GM21360 (cell line): ENCODE data around the gene FBXL5.

Source experiments
- ATAC-seq: cut with Tn5 transposase; IDR thresholded peaks from one replicate; pipeline ENCODE4 v1.9.1; 2021; ENCODE audit warnings: mild to moderate bottlenecking, moderate library complexity; ENCODE audit not compliant: unreplicated experiment

Gene FBXL5

DNA sequence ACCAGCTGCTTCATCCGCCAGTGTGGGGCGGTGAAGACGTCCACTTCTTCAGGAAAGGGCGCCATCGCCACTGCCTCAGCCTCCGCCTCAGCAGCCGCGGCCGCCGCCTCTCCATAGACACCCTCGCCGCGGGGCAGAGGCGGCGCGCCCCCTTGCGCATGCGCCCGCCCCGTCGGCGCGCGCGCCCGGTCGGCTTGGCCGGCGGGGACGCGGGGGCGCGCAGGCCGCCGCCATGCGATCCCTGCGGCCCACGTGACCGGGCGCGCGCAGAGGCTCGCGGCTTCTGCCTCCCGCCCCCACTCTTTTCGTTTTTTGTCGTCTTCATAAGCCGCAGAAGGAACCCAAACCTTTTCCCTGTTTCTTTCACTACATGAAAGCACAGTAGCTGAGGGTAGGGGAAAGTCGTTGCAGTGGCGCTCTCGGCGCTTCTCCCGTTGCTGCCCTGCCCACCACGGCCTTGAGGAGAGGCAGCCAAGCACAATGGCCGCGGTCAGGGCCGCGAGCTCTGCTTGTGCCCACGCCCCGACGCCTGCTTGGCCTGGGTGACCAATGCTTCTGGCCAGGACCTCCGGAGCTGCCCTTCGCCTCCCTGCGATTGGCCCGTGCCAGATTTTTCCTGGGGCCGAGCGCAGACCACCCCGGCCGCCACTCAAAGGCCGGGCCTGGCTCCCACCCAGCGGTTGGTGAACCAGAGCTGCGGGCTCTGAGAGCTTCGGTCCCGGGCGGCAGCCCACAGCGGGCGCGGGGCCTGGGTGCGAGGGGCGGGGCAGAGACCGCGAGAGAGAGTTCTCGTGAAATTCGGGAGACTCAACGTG, at the start of gene FBXL5:
TSS of gene FBXL5 (minus strand) at position 135 of the 815 bp plus-strand sequence. CDS start at position 65, 70 bp downstream.
- ATAC-seq: peak; percentile 53

GRCh38 chr4:15704129-15704528, 49.0 kb upstream of the FBXL5 start:
- no peak for ATAC-seq

GRCh38 chr4:15703439-15703838, 48.3 kb upstream of the FBXL5 start:
- ATAC-seq: no peak

DNA sequence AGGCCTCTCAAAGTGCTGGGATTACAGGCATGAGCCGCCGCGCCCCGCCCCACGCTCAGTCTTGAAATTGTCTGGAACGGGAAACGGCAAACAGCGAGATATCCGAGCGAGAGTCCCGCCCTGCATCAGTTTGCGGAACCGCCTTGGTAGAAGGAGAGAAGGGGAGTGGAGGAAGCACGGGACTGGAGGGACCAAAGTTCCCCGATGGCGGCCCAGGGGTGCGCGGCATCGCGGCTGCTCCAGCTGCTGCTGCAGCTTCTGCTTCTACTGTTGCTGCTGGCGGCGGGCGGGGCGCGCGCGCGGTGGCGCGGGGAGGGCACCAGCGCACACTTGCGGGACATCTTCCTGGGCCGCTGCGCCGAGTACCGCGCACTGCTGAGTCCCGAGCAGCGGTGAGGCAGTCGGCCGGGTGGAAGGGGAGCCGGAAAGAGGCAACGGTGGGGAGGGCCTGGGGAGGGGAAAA, 47.8 kb upstream of the FBXL5 start, which contains the start of gene BST1:
TSS of gene BST1 (plus strand) at position 125 of the 463 bp plus-strand sequence. CDS start at position 205, 80 bp downstream.
- ATAC-seq: peak; percentile 64

DNA sequence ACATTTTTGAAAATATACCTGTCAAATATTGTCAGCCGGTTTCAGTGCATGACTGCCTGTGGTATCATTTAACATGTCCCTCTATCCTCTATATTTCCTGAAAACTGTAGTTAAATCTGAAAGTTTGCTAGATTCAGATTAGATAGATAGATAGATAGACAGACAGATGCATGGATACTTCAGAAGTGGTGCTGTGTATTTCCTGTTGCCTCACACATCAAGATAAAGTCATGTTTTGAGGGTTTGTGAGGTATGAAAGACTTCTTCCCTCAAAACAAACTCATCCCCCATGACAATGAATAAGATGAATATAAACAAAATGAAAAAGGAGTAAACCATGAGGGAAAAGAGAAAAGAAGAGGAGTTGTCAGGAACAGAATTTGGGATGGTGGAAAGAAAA, 41.7 kb upstream of the FBXL5 start:
- no peak for ATAC-seq

- ATAC-seq: no peak
Observed at GRCh38 chr4:15695729-15696128, 40.6 kb upstream of the FBXL5 start.

DNA sequence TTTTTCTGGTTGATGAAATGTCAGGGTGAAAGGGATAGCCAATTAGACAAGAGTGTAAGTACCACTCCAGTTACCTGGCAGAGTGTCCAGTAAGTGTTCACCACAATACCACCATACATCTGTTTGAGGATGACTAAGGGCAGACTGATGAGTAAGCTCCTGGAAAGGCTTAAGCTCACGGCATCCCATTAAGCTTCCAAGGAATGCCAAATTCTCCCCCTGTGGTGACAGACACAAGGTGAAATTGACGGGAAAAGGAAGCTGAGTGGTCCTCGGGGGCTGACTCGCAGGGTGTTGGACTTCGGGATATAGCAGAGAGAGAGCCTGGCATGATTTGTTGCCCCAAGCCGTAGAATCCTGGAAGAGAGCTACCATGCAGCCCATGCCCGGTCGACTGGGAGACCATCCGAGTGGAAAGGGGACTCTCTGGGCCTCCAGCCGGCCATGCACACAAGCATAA, 40.1 kb upstream of the FBXL5 start:
- no peak for ATAC-seq

GRCh38 chr4:15694431-15694830, 39.3 kb upstream of the FBXL5 start:
- ATAC-seq: no peak

- no peak for ATAC-seq
Observed at GRCh38 chr4:15692602-15693001, 37.4 kb upstream of the FBXL5 start.

DNA sequence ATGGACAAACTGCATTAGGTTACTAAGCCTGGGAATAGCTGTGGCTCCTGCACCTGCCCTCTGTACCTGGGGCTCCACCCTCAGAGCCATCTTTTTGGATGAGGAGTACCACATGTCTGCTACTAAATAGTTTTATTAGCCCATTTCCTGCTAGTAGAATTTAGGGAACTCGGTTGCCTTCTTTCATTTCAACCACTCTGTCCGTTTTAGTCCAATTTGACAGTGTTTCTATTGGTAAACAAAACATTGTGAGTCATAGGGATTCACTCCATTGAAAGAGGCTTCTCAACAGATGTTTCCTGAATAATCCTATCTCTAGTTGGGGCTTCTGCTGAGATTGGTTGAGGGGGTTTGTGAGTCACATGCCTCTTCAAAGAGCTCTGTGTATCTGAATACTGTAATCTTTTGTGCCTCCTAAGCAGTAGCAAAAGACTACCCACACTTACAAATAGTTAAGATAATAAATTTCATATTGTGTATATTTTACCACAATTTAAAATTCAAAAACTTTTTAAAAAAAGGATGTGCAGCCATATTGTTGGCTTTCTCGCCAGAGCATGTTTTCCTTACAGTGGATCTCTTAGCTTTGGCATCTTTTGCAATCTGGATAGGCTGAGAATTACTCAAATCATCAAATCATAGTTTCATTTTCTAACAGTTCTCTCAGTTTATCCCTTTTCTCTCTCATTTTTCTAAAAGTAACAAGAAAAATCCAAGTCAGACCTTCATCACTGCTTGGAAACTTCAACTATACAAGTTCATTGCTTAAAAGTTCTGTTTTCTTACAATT, 36.4 kb upstream of the FBXL5 start:
- ATAC-seq: no peak

DNA sequence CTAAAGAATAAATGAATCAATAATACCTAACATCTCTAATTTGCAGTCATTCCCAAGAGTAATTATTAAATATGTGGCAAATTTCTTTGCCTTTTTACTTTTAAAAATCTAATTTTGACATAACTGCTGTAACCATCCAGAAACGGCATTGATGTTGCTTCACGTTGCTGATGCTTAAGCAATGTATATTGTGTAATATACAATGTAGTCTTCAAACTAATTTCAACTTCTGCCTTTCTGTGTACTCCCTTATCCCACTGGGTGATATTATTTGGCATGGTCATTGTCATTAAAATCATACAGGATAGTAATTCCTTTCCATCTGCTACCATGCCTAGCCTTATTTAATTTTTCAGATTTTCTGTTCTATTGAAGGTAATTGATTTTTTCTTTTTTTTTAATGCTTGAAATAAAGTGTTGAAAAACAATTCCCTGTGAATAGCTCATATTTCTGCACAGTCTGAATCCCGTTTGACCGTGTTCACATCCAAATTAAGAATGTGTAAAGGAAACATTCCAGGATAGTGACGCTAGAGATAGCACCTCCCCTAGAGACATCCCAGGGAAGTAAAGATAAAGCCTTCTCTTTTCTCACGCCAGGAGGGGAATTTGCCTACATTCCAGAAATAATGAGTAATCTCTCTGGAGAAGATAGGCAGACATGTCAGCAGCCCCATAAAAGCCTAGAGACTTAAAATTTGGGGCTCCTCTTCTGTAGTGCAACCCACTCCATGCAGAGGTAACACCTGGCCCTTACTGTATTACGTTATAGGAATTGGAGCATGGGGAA, 35.1 kb upstream of the FBXL5 start:
- no peak for ATAC-seq

GRCh38 chr4:15689540-15689939, 34.4 kb upstream of the FBXL5 start:
- no peak for ATAC-seq

DNA sequence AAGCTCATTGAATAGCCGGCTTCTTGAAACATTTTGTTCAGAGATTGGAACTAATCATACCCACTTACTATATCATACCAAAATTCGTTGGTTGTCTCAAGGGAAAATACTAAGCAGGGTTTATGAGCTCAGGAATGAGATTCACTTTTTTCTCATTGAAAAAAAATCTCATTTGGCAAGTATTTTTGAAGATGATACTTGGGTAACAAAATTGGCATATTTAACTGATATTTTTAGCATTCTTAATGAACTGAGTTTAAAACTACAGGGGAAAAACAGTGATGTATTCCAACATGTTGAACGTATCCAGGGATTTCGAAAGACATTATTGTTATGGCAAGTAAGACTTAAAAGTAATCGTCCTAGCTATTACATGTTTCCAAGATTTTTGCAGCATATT, 32.9 kb upstream of the FBXL5 start:
- ATAC-seq: no peak

DNA sequence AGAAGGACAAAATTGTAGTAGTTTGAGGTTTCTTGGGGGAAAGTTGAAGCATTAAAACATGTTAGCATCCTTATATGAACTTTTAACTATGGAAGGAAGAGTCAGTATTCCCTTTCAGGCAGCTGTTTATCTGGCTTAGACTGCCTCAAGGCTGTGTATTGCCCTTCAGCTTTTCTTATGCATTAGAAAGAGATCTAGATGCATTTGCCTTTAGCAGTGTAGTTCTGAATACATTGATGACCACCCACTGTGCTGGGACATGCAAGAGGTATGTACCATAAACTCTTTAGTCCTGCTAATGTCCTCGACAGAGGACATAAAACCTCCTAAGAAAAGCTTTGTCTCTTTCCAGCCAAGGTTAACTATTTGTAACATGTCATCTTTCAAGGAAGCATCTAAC, 29.3 kb upstream of the FBXL5 start:
- ATAC-seq: no peak

DNA sequence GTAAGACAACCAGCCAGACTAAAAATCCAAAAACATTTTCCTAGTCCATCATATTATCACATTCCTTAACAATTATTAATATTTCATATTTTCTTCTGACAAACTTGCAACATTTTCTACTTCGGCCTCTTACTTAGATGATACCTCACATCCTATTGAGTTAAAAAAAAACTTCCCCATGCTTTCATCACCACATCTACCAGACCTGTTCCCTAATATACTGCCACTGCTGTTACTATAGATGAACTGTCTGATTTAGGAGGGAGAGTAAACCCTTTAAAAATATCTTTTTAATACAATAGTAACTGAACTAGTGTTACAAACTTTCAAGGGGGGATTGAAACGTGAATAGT, 28.0 kb upstream of the FBXL5 start:
- no peak for ATAC-seq

GRCh38 chr4:15682242-15683142, 27.3 kb upstream of the FBXL5 start:
- no peak for ATAC-seq

- ATAC-seq: peak; percentile 90
Observed at GRCh38 chr4:15681372-15682241, 26.4 kb upstream of the FBXL5 start, which contains the start of gene FAM200B. Gene FAM200B, plus strand, starts transcription at chr4:15681827. Its CDS starts 5,151 bp downstream, at chr4:15686978.

DNA sequence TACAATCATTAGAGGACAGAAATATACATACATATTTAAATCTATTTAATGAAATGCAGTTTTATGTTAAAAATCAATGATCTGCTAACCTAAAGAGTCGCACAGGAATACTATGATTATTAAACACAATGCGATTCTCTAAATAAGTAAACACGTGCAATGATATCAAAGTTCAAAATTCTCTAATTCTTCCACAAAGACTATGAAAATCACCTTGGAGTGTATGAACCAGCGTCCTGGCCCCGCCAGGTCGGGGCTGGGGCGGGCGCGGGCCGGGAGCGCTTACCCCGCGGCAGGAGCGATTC, 25.9 kb upstream of the FBXL5 start:
- ATAC-seq: no peak

GRCh38 chr4:15677507-15677988, 22.4 kb upstream of the FBXL5 start:
- ATAC-seq: no peak
